K562 (cell line): ENCODE measurements around the gene CARM1. TPM values are rescaled to one million over a fixed set of nuclear protein-coding genes. Genes with fewer than 3 reads are reported as not detected.

ENCODE experiments used
- GABPB2 ChIP-seq: fragments of 250-450 bp; sonication (Bioruptor Pico); conservative IDR thresholded peaks from 2 replicates; pipeline ENCODE4 v1.5.1; 2021; ENCODE audit warnings: mild to moderate bottlenecking
- HNRNPL ChIP-seq: fragments of 200-400 bp; formaldehyde crosslinking; IDR thresholded peaks from 2 replicates; pipeline ENCODE4 v1.6.1; 2017; ENCODE audit warnings: low read depth, mild to moderate bottlenecking, low read length
- KDM4B ChIP-seq, 2 experiments: fragments of 450-650 bp in 1 of 2; sonication (generic) in 1 of 2; IDR thresholded peaks; 2 replicates each; pipeline ENCODE4 v1.6.1; 2016 to 2017; ENCODE audit warnings: borderline replicate concordance in 2 of 2, antibody characterized with exemption in 1 of 2, low read depth in 1 of 2, mild to moderate bottlenecking in 1 of 2
- MECOM ChIP-seq: fragments of 250-450 bp; sonication (Bioruptor Pico); IDR thresholded peaks from 2 replicates; pipeline ENCODE4 v1.8.0; 2022; ENCODE audit warnings: inconsistent platforms
- OTX1 ChIP-seq: fragments of 450-650 bp; formaldehyde crosslinking; IDR thresholded peaks from 2 replicates; pipeline ENCODE4 v1.4.0; 2022; ENCODE audit warnings: mild to moderate bottlenecking
- POLR2A ChIP-seq: fragments of 450-650 bp; conservative IDR thresholded peaks from 2 replicates; pipeline ENCODE4 v1.6.1; 2016
- POLR2AphosphoS2 ChIP-seq: IDR thresholded peaks from 2 replicates; pipeline ENCODE4 v1.6.1; 2012; ENCODE audit warnings: low read length, improper control_type of control experiment
- RCOR1 ChIP-seq, 2 experiments: IDR thresholded peaks; 2 replicates each; pipeline ENCODE4 v1.6.1; 2012; ENCODE audit warnings: low read depth in 2 of 2, low read length in 2 of 2, borderline replicate concordance in 1 of 2, improper control_type of control experiment in 1 of 2
- SOX6 ChIP-seq: fragments of 450-650 bp; IDR thresholded peaks from 2 replicates; pipeline ENCODE4 v1.6.1; 2014; ENCODE audit warnings: mild to moderate bottlenecking
- TSC22D4 ChIP-seq: fragments of 450-650 bp; IDR thresholded peaks from 2 replicates; pipeline ENCODE4 v1.6.1; 2016; ENCODE audit warnings: missing genetic modification characterization, missing biosample characterization, control low read depth
- XRCC4 ChIP-seq: IDR thresholded peaks from one replicate; pipeline ENCODE4 v1.6.1; 2011; ENCODE audit not compliant: insufficient read depth, insufficient read length; ENCODE audit errors: extremely low read depth
- ZNF23 ChIP-seq: fragments of 250-450 bp; sonication (Bioruptor Pico); IDR thresholded peaks from 2 replicates; pipeline ENCODE4 v1.4.0; 2020; ENCODE audit warnings: mild to moderate bottlenecking
- ZNF232 ChIP-seq: sonication (generic); formaldehyde crosslinking; IDR thresholded peaks from 2 replicates; pipeline ENCODE4 v1.8.0; 2022; ENCODE audit warnings: mild to moderate bottlenecking, missing genetic modification reagents
- ZNF780A ChIP-seq: fragments of 250-450 bp; sonication (Bioruptor Pico); IDR thresholded peaks from 2 replicates; pipeline ENCODE4 v1.5.0; 2021; ENCODE audit warnings: mild to moderate bottlenecking
- polyA plus RNA-seq, 8 experiments: library from polyadenylated mRNA; depleted of rRNA in 4 of 8; stranded (reverse) in 5 of 8; unstranded in 3 of 8; fragments of >200 nt; fragmentation: Nextera tagmentation in 2 of 8; fragmentation: Illumina TruSeq in 1 of 8; extraction: Ambion mirVana in 2 of 8; extraction: Trizol in 1 of 8; gene quantifications; 2 replicates each; pipeline versions ENCODE4 v1.2.1 to v1.2.3, GENCODE V29; 2011 to 2014; ENCODE audit warnings: inconsistent platforms in 1 of 8, missing spikeins in 1 of 8
- total RNA-seq, 7 experiments: library from RNA; depleted of rRNA in 6 of 7; stranded (reverse); fragments of >200 nt in 6 of 7; fragmentation: Illumina TruSeq in 2 of 7; extraction: Trizol in 2 of 7; gene quantifications; 2 replicates each; pipeline versions ENCODE4 v1.2.1 to v1.2.3, GENCODE V29; 2011 to 2021; ENCODE audit warnings: low replicate concordance in 1 of 7
- TF ChIP-seq, protein P1 (sequence below): fragments of 250-450 bp; sonication (Bioruptor Pico); IDR thresholded peaks from 2 replicates; pipeline ENCODE4 v1.5.0; 2021; ENCODE audit warnings: mild to moderate bottlenecking, borderline replicate concordance
- TF ChIP-seq, protein P2 (sequence below): sonication (generic); formaldehyde crosslinking; IDR thresholded peaks from 2 replicates; pipeline ENCODE4 v1.8.1; 2023; ENCODE audit warnings: mild to moderate bottlenecking, missing genetic modification reagents
- TF ChIP-seq, protein P3 (sequence below): IDR thresholded peaks from 2 replicates; pipeline ENCODE4 v1.6.1; 2012; ENCODE audit warnings: low read depth, low read length, improper control_type of control experiment, borderline replicate concordance
- TF ChIP-seq, protein P4 (sequence below): sonication (generic); formaldehyde crosslinking; IDR thresholded peaks from 2 replicates; pipeline ENCODE4 v1.8.1; 2023; ENCODE audit warnings: mild to moderate bottlenecking, missing genetic modification reagents
- TF ChIP-seq, protein P5 (sequence below): fragments of 450-650 bp; IDR thresholded peaks from 2 replicates; pipeline ENCODE4 v1.6.1; 2016
- TF ChIP-seq, protein P6 (sequence below): fragments of 250-450 bp; sonication (Bioruptor Pico); IDR thresholded peaks from 2 replicates; pipeline ENCODE4 v1.9.0; 2021; ENCODE audit warnings: mild to moderate bottlenecking

CARM1 gene
- total and polyA plus RNA-seq, 9 of the 15 experiments (the other 6 are each of a cell fraction or from before 2014, with no cell fraction given) = 0.36 to 86.0 (median 29.7) TPM

DNA sequence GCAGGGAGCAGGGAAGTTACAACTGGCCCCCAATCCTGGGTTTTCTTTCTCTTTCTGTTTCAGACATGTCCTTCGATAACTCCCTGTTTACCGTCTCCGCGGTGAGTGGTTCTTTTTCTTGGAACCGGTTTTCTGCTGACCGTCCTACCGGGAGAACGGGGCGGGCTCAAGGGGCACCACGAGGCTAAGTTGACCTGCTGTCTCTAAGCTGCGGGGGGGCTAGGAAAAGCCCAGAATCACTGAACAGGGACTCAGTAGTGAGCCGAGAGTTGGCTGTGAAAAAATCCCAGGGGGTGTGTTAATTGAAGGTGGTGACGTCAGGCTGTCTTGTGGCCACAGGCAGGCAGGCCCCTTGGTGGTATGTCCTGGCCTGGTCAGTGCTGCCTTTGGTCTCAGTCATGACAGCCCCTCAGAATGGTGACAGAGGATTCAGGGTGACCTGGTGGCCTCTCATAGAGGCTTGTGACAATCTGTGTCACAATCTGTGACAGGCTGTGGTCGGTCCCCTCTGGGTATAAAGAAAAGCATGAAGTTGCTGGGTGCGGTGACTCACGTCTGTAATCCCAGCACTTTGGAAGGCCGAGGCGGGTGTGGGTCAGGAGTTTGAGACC lies 8.1 kb upstream of the CARM1 start (continued):
- TF ChIP-seq, protein P1, sequence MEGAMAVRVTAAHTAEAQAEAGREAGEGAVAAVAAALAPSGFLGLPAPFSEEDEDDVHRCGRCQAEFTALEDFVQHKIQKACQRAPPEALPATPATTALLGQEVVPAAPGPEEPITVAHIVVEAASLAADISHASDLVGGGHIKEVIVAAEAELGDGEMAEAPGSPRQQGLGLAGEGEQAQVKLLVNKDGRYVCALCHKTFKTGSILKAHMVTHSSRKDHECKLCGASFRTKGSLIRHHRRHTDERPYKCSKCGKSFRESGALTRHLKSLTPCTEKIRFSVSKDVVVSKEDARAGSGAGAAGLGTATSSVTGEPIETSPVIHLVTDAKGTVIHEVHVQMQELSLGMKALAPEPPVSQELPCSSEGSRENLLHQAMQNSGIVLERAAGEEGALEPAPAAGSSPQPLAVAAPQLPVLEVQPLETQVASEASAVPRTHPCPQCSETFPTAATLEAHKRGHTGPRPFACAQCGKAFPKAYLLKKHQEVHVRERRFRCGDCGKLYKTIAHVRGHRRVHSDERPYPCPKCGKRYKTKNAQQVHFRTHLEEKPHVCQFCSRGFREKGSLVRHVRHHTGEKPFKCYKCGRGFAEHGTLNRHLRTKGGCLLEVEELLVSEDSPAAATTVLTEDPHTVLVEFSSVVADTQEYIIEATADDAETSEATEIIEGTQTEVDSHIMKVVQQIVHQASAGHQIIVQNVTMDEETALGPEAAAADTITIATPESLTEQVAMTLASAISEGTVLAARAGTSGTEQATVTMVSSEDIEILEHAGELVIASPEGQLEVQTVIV (CRISPR knock-in tag) = no peak
- TF ChIP-seq SOX6 = no peak
- no peak for TF ChIP-seq ZNF23
- TF ChIP-seq POLR2AphosphoS2 = no peak
- TF ChIP-seq, protein P2, sequence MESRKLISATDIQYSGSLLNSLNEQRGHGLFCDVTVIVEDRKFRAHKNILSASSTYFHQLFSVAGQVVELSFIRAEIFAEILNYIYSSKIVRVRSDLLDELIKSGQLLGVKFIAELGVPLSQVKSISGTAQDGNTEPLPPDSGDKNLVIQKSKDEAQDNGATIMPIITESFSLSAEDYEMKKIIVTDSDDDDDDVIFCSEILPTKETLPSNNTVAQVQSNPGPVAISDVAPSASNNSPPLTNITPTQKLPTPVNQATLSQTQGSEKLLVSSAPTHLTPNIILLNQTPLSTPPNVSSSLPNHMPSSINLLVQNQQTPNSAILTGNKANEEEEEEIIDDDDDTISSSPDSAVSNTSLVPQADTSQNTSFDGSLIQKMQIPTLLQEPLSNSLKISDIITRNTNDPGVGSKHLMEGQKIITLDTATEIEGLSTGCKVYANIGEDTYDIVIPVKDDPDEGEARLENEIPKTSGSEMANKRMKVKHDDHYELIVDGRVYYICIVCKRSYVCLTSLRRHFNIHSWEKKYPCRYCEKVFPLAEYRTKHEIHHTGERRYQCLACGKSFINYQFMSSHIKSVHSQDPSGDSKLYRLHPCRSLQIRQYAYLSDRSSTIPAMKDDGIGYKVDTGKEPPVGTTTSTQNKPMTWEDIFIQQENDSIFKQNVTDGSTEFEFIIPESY (CRISPR knock-in tag) = no peak
- TF ChIP-seq KDM4B (IDR thresholded peaks at IDR 0.05; ENCODE audit: borderline replicate concordance in 2 of 2, low read depth in 1 of 2) = no peak
- TF ChIP-seq, protein P3, sequence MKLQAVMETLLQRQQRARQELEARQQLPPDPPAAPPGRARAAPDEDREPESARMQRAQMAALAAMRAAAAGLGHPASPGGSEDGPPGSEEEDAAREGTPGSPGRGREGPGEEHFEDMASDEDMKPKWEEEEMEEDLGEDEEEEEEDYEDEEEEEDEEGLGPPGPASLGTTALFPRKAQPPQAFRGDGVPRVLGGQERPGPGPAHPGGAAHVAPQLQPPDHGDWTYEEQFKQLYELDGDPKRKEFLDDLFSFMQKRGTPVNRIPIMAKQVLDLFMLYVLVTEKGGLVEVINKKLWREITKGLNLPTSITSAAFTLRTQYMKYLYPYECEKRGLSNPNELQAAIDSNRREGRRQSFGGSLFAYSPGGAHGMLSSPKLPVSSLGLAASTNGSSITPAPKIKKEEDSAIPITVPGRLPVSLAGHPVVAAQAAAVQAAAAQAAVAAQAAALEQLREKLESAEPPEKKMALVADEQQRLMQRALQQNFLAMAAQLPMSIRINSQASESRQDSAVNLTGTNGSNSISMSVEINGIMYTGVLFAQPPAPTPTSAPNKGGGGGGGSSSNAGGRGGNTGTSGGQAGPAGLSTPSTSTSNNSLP = no peak
- TF ChIP-seq ZNF232 = no peak
- no peak for TF ChIP-seq XRCC4
- TF ChIP-seq, protein P4, sequence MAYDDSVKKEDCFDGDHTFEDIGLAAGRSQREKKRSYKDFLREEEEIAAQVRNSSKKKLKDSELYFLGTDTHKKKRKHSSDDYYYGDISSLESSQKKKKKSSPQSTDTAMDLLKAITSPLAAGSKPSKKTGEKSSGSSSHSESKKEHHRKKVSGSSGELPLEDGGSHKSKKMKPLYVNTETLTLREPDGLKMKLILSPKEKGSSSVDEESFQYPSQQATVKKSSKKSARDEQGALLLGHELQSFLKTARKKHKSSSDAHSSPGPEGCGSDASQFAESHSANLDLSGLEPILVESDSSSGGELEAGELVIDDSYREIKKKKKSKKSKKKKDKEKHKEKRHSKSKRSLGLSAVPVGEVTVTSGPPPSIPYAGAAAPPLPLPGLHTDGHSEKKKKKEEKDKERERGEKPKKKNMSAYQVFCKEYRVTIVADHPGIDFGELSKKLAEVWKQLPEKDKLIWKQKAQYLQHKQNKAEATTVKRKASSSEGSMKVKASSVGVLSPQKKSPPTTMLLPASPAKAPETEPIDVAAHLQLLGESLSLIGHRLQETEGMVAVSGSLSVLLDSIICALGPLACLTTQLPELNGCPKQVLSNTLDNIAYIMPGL (CRISPR knock-in tag) = no peak
- no peak for TF ChIP-seq MECOM (CRISPR knock-in tag)
- TF ChIP-seq ZNF780A (CRISPR knock-in tag) = no peak
- TF ChIP-seq, protein P5, sequence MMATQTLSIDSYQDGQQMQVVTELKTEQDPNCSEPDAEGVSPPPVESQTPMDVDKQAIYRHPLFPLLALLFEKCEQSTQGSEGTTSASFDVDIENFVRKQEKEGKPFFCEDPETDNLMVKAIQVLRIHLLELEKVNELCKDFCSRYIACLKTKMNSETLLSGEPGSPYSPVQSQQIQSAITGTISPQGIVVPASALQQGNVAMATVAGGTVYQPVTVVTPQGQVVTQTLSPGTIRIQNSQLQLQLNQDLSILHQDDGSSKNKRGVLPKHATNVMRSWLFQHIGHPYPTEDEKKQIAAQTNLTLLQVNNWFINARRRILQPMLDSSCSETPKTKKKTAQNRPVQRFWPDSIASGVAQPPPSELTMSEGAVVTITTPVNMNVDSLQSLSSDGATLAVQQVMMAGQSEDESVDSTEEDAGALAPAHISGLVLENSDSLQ = peak; percentile 75
- TF ChIP-seq, protein P6, sequence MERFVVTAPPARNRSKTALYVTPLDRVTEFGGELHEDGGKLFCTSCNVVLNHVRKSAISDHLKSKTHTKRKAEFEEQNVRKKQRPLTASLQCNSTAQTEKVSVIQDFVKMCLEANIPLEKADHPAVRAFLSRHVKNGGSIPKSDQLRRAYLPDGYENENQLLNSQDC (CRISPR knock-in tag) = no peak
- no peak for TF ChIP-seq POLR2A
- TF ChIP-seq HNRNPL = no peak
- peak in 1 of 2 experiments; percentile 80; a peak in 3 of 4 replicates for TF ChIP-seq RCOR1 (IDR thresholded peaks at IDR 0.05; ENCODE audit: borderline replicate concordance in 1 of 2, low read depth in 2 of 2, low read length in 2 of 2)
- TF ChIP-seq TSC22D4 (tag) = no peak
- TF ChIP-seq GABPB2 = no peak
- no peak for TF ChIP-seq OTX1 (CRISPR knock-in tag)
